GM06990 (cell line): Measurements from ENCODE around the gene AK5.

Experiments
- DNase-seq: peaks from one replicate; pipeline ENCODE4 v3.0.0-alpha.2; 2011; ENCODE audit not compliant: insufficient read length; ENCODE audit errors: extremely low read depth
- H3K27me3 ChIP-seq: replicated peaks from 2 replicates; pipeline ENCODE4 v1.6.0; 2011; ENCODE audit warnings: low read length; ENCODE audit not compliant: control insufficient read depth, insufficient read depth
- H3K36me3 ChIP-seq: 2 replicates; pipeline ENCODE4 v1.5.1; 2011; ENCODE audit warnings: low read length; ENCODE audit not compliant: control insufficient read depth, insufficient read depth
- H3K4me3 ChIP-seq: replicated peaks from 2 replicates; pipeline ENCODE4 v1.5.1; 2011; ENCODE audit warnings: low read depth, mild to moderate bottlenecking, control low read depth, low read length
- TF ChIP-seq, protein P1 (sequence below): IDR thresholded peaks from 2 replicates; pipeline ENCODE4 v1.5.1; 2011; ENCODE audit warnings: low read length, control low read depth, mild to moderate bottlenecking, inconsistent platforms; ENCODE audit not compliant: insufficient read depth, poor library complexity, severe bottlenecking

Gene AK5

DNA sequence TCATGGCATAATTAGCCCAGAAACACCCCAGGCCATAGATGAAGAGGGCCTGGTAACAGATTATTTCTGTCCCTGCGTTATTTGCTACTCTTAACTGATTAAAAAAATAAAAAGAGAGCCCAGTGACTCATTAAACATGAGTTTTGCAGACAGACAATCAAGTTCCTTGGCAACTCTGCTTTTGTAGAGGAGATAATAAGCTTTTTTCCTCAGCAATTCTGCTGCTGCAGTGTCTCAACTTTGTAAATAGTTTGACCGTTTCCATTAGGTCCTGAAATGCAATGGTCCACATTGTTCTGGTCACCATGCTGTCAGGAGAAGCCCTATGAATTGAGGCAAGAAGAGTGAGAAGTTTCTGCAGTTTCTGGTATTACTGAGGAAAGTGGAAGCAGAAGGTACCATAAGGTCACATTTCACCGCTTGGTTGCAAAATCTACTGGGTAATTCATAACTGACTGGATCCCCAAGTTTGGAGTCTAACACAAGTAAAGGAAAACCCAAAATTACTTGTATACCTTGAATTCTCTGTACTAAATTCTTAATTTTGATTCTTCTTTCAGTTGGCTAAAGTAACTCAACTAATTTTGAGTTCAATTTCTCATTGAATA lies 261.1 kb downstream of the AK5 start:
- Histone ChIP-seq H3K27me3 (no peaks in the 10 kb centered on the region), H3K4me3 (no peak overlapping the region), H3K36me3 (no peaks in the 10 kb centered on the region)
- TF ChIP-seq, protein P1, sequence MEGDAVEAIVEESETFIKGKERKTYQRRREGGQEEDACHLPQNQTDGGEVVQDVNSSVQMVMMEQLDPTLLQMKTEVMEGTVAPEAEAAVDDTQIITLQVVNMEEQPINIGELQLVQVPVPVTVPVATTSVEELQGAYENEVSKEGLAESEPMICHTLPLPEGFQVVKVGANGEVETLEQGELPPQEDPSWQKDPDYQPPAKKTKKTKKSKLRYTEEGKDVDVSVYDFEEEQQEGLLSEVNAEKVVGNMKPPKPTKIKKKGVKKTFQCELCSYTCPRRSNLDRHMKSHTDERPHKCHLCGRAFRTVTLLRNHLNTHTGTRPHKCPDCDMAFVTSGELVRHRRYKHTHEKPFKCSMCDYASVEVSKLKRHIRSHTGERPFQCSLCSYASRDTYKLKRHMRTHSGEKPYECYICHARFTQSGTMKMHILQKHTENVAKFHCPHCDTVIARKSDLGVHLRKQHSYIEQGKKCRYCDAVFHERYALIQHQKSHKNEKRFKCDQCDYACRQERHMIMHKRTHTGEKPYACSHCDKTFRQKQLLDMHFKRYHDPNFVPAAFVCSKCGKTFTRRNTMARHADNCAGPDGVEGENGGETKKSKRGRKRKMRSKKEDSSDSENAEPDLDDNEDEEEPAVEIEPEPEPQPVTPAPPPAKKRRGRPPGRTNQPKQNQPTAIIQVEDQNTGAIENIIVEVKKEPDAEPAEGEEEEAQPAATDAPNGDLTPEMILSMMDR = no peak
- DNase-seq = no peak

DNA sequence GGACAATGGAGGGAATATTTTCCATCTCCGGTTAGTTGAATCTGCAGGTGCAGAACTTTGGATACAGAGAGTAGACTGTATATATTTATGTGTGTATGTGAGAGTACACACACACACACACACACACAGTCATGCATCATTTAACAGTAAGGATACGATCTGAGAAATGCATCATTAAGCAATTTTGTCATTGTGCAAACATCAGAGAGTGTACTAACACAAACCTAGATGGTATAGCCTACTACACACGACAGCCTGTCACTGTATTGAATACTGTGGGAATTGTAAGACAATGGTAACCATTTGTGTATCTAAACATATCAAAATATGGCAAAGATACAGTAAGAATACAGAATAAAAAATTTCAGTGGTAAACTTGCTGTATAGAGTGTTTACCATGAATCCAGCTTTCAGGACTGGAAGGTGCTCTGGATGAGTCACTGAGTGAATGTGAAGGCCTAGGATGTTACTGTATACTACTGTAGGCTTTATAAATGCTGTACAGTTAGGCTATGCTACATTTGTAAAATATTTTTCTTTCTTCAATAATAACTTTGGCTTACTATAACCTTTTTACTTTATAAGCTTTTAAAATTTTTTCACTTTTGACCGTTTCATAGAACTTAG lies 262.1 kb downstream of the AK5 start:
- H3K27me3 ChIP-seq = no peaks in the 10 kb centered on the region
- TF ChIP-seq, protein P1 = no peak

DNA sequence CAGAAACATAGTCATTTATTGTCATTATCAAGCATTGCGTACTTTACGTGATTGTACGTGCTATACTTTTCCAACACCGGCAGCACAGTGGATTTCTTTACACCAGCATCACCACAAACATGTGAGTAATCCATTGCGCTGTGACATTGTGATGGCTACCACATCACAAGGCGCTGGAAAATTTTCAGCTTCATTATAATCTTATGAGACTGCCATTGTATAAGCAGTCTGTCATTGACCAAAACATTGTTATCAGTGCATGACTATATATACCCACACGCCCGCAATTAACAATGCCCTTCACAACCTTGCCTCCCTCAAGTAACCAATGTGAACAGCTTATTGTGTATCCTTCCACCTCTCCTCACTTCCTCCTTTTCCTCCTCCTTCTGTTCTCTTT lies 263.0 kb downstream of the AK5 start:
- no peak for DNase-seq
- no peak overlapping the region for H3K4me3 ChIP-seq
- H3K27me3 ChIP-seq = no peaks in the 10 kb centered on the region
- H3K36me3 ChIP-seq = no peaks in the 10 kb centered on the region
- TF ChIP-seq, protein P1 = no peak

More for the DNA sequence above, 262.1 kb downstream of the AK5 start:
- DNase-seq = no peak
- Histone ChIP-seq H3K4me3 (no peak overlapping the region), H3K36me3 (no peaks in the 10 kb centered on the region)

DNA sequence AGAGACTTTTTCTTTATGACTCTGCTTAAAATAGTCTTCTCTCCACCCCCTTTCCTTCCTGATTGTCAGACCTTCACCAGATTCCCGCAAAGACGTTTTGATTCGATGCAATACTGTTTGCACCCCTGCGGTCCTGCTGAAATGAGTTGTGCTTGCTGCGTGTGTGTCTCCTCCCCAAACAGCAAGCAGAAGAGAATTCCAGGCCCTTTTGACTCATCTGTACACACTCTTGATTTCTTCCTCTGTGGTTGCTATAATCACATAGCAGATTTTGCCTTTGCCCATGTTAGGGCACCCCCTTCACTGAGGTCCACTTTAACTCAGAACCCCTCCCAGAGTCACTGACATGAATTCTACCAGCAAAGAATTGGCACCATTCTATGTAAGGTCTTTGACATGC lies 264.2 kb downstream of the AK5 start:
- TF ChIP-seq, protein P1 = no peak
- DNase-seq = no peak
- H3K4me3 ChIP-seq = no peak overlapping the region
- no peaks in the 10 kb centered on the region for H3K27me3 ChIP-seq
- no peaks in the 10 kb centered on the region for H3K36me3 ChIP-seq

DNA sequence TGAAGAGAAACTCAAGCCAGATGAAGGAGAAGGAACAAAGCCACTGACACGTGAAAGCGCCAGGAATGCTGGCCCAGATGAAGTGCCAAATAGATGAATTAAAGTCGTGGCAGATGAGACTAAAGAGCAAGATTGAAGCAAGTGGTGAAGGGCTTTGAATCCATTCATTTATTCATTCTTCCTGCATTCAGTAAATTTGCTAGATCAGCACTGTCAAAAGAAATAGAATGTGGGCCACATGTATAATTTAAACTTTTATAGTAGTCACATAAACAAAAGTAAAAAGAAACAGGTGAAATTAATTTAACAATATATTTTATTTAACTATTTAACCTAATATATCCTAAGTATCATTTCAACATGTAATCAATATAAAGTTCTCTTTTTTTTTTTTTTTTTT lies 265.1 kb downstream of the AK5 start:
- DNase-seq = no peak
- no peaks in the 10 kb centered on the region for H3K27me3 ChIP-seq
- TF ChIP-seq, protein P1 = no peak
- no peaks in the 10 kb centered on the region for H3K36me3 ChIP-seq
- H3K4me3 ChIP-seq = no peak overlapping the region
